Measurements from ENCODE around the gene PDE4D. TPM values are rescaled to one million over a fixed set of nuclear protein-coding genes. Genes with fewer than 3 reads are reported as not detected.
A peak's percentile ranks its signal among the peaks of the same experiment; 100 is the strongest.

PDE4D gene
- total RNA-seq, 2 experiments from 2014 or later = 164 to 175 TPM

- Mint-ChIP-seq H3K4me1 (ENCODE audit: low read depth) (peaks cover 15% of the 10 kb centered on the region), H3K36me3 (ENCODE audit: low read depth) (no peaks in the 10 kb centered on the region), H3K27me3 (no peaks in the 10 kb centered on the region), H3K27ac (no peak overlapping the region), H3K9me3 (no peaks in the 10 kb centered on the region), H3K4me3 (no peak overlapping the region)
- TF ChIP-seq CTCF (IDR thresholded peaks at IDR 0.05) = no peak
- no peak overlapping the region for H3K4me3 ChIP-seq (ENCODE audit: low read length)
- H3K4me1 ChIP-seq (ENCODE audit: insufficient read depth, low read length) = no peaks in the 10 kb centered on the region
- no peaks in the 10 kb centered on the region for H3K9me3 ChIP-seq (ENCODE audit: control insufficient read depth in 1 of 2, insufficient read depth in 1 of 2, low read length in 2 of 2)
- POLR2A ChIA-PET = interaction anchor here (0.6 to 1.3 kb wide), 3 partner anchors 18 to 125 kb away, joined by 3 read pairs; no protein-coding TSS in a partner anchor
- H3K36me3 ChIP-seq (ENCODE audit: insufficient read depth, low read length) = no peaks in the 10 kb centered on the region
- intact Hi-C loops (cut with DNase I, micrococcal nuclease) = no loop called here
- no peak overlapping the region for H3K27ac ChIP-seq (ENCODE audit: low read depth in 1 of 2, low read length in 2 of 2)
- CTCF ChIA-PET = interaction anchor here (1.2 kb wide), 1 partner anchor 10 kb away, joined by 5 read pairs; no protein-coding TSS in a partner anchor
- ATAC-seq (ENCODE audit: poor library complexity) (no peak), DNase-seq (no peak)
- H3K27me3 ChIP-seq (ENCODE audit: control insufficient read depth in 1 of 2, insufficient read depth in 2 of 2, low read length in 2 of 2) = no peaks in the 10 kb centered on the region
Measured at GRCh38 chr5:59164041-59164830, 729.3 kb downstream of the PDE4D start.

GRCh38 chr5:59161221-59162105 lies 732.1 kb downstream of the PDE4D start:
- Mint-ChIP-seq H3K9me3 (no peaks in the 10 kb centered on the region), H3K27me3 (no peaks in the 10 kb centered on the region), H3K36me3 (ENCODE audit: low read depth) (no peaks in the 10 kb centered on the region), H3K4me1 (ENCODE audit: low read depth) (peaks cover 15% of the 10 kb centered on the region), H3K4me3 (peak overlapping the region; percentile 2), H3K27ac (peak overlapping the region; percentile 69)
- DNase-seq = peak in 3 of 14 experiments; percentile 32 to 58 (median 54)
- TF ChIP-seq CTCF (IDR thresholded peaks at IDR 0.05) = no peak
- ChIA-PET POLR2A (interaction anchor here (1.2 kb wide), 2 partner anchors 122 to 125 kb away, joined by 3 to 4 read pairs; no protein-coding TSS in a partner anchor), CTCF (interaction anchor here (0.5 to 1.7 kb wide), 3 partner anchors 59 to 127 kb away, joined by 3 to 5 read pairs (median 4); no protein-coding TSS in a partner anchor)
- Histone ChIP-seq H3K9me3 (ENCODE audit: control insufficient read depth in 1 of 2, insufficient read depth in 1 of 2, low read length in 2 of 2) (no peaks in the 10 kb centered on the region), H3K27me3 (ENCODE audit: control insufficient read depth in 1 of 2, insufficient read depth in 2 of 2, low read length in 2 of 2) (no peaks in the 10 kb centered on the region), H3K36me3 (ENCODE audit: insufficient read depth, low read length) (no peaks in the 10 kb centered on the region), H3K27ac (ENCODE audit: low read depth in 1 of 2, low read length in 2 of 2) (no peak overlapping the region), H3K4me3 (ENCODE audit: low read length) (no peak overlapping the region), H3K4me1 (ENCODE audit: insufficient read depth, low read length) (no peaks in the 10 kb centered on the region)
- intact Hi-C loops (cut with DNase I, micrococcal nuclease) = loop anchor here in 1 of 2 experiments (1.0 kb wide), 1 partner anchor 121 kb away; no protein-coding TSS in a partner anchor
- ATAC-seq (ENCODE audit: poor library complexity) = peak; percentile 90

GRCh38 chr5:59158637-59159391 lies 734.7 kb downstream of the PDE4D start:
- Mint-ChIP-seq H3K36me3 (ENCODE audit: low read depth) (no peaks in the 10 kb centered on the region), H3K9me3 (no peaks in the 10 kb centered on the region), H3K4me3 (no peak overlapping the region), H3K4me1 (ENCODE audit: low read depth) (peaks cover 15% of the 10 kb centered on the region), H3K27ac (no peak overlapping the region), H3K27me3 (no peaks in the 10 kb centered on the region)
- H3K36me3 ChIP-seq (ENCODE audit: insufficient read depth, low read length) = no peaks in the 10 kb centered on the region
- H3K4me1 ChIP-seq (ENCODE audit: insufficient read depth, low read length) = no peaks in the 10 kb centered on the region
- no peaks in the 10 kb centered on the region for H3K27me3 ChIP-seq (ENCODE audit: control insufficient read depth in 1 of 2, insufficient read depth in 2 of 2, low read length in 2 of 2)
- no peak overlapping the region for H3K4me3 ChIP-seq (ENCODE audit: low read length)
- POLR2A ChIA-PET = no interaction called here
- CTCF ChIA-PET = interaction anchor here (1.5 to 1.7 kb wide), 2 partner anchors 11 to 25 kb away, joined by 4 to 5 read pairs; no protein-coding TSS in a partner anchor
- ATAC-seq (ENCODE audit: poor library complexity) = no peak
- DNase-seq = no peak
- intact Hi-C loops (cut with DNase I, micrococcal nuclease) = loop anchor here in 1 of 2 experiments (5.0 kb wide), 1 partner anchor 72 kb away; no protein-coding TSS in a partner anchor
- no peak for TF ChIP-seq CTCF (IDR thresholded peaks at IDR 0.05)
- no peak overlapping the region for H3K27ac ChIP-seq (ENCODE audit: low read depth in 1 of 2, low read length in 2 of 2)
- H3K9me3 ChIP-seq (ENCODE audit: control insufficient read depth in 1 of 2, insufficient read depth in 1 of 2, low read length in 2 of 2) = no peaks in the 10 kb centered on the region
